Keratinocyte (primary cell): ENCODE data around the gene ACSS2.

Experiments used
- EZH2 ChIP-seq: IDR thresholded peaks from one replicate; pipeline ENCODE4 v1.6.1; 2012; ENCODE audit warnings: inconsistent platforms, mild to moderate bottlenecking, low read length, moderate library complexity
- TF ChIP-seq, protein P1 (sequence below), 3 experiments: IDR thresholded peaks in 1 of 3; conservative IDR thresholded peaks in 1 of 3; optimal IDR thresholded peaks in 1 of 3; 2 replicates in 2 of 3; 3 replicates in 1 of 3; pipeline versions ENCODE3 to v1.5.1; 2011; ENCODE audit warnings: low read length in 3 of 3, mild to moderate bottlenecking in 3 of 3, moderate library complexity in 2 of 3, control low read depth in 1 of 3, inconsistent platforms in 1 of 3; ENCODE audit not compliant: insufficient read depth in 2 of 3; ENCODE audit errors: extremely low read depth in 1 of 3

DNA sequence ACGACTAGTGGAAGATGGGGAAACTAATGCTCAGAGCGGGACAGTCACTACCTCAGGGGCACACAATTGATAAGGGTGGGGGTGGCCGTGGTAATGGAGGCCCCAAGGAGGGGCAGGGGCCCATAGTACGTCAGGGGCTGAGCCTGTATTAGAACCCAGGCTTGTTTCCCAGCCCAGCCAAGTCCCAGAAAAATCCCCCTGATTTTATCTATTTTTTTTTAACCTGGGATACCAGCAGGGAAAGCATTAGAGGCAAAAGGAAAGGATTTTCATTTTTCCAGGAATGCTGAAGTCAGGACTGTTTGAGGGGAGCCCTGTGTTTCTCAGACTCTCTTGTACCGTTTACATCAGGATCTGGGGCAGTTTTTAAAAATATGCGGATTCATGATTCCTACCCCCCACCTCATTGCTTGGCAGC lies 79.6 kb downstream of the ACSS2 start:
- TF ChIP-seq, protein P1, sequence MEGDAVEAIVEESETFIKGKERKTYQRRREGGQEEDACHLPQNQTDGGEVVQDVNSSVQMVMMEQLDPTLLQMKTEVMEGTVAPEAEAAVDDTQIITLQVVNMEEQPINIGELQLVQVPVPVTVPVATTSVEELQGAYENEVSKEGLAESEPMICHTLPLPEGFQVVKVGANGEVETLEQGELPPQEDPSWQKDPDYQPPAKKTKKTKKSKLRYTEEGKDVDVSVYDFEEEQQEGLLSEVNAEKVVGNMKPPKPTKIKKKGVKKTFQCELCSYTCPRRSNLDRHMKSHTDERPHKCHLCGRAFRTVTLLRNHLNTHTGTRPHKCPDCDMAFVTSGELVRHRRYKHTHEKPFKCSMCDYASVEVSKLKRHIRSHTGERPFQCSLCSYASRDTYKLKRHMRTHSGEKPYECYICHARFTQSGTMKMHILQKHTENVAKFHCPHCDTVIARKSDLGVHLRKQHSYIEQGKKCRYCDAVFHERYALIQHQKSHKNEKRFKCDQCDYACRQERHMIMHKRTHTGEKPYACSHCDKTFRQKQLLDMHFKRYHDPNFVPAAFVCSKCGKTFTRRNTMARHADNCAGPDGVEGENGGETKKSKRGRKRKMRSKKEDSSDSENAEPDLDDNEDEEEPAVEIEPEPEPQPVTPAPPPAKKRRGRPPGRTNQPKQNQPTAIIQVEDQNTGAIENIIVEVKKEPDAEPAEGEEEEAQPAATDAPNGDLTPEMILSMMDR (optimal IDR thresholded peaks at IDR 0.05 in 1 of 3, IDR thresholded peaks at IDR 0.05 in 1 of 3, conservative IDR thresholded peaks at IDR 0.05 in 1 of 3; ENCODE audit: extremely low read depth in 1 of 3, insufficient read depth in 2 of 3, low read length in 3 of 3) = no peak
- TF ChIP-seq EZH2 = no peak
